Epithelial cell of esophagus (primary cell): ENCODE measurements around the gene CAPN10.

Experiments used
- DNase-seq: peaks from one replicate; pipeline ENCODE4 v3.0.0; 2010; ENCODE audit warnings: low read depth
- H3K4me3 ChIP-seq: 2 replicates; pipeline ENCODE4 v1.5.1; 2011; ENCODE audit warnings: mild to moderate bottlenecking, low read length, control low read depth
- CTCF ChIP-seq: IDR thresholded peaks from 2 replicates; pipeline ENCODE4 v1.5.1; 2011; ENCODE audit warnings: low read depth, mild to moderate bottlenecking, low read length, control low read depth, inconsistent platforms; ENCODE audit not compliant: insufficient read depth; ENCODE audit errors: missing control alignments

Gene CAPN10

GRCh38 chr2:240647503-240648154, 61.1 kb downstream of the CAPN10 start:
- H3K4me3 ChIP-seq: no peak overlapping the region
- DNase-seq: no peak
- TF ChIP-seq CTCF: no peak

GRCh38 chr2:240648155-240648649, 61.7 kb downstream of the CAPN10 start:
- TF ChIP-seq CTCF: no peak
- DNase-seq: no peak
- H3K4me3 ChIP-seq: no peak overlapping the region
